PC-3 (cell line): ENCODE measurements around the gene COX5A. TPM values are rescaled to one million over a fixed set of nuclear protein-coding genes. Genes with fewer than 3 reads are reported as not detected.

Source experiments
- ATAC-seq: fragments of 200-7000 bp; cut with Tn5 transposase; 2 replicates; pipeline ENCODE4 v1.9.1; 2020; ENCODE audit warnings: mild to moderate bottlenecking, moderate library complexity
- BruUV-seq: library from RNA; stranded (reverse); fragments of 400-500 nt; replicated peaks from 2 replicates; lab custom pipeline; 2021; lab: Mats Ljungman, UMichigan
- CTCF ChIA-PET: fragments of 300-600 bp; sonication (Branson Sonifier 250); formaldehyde crosslinking; loops from one replicate; lab custom pipeline; 2022; ENCODE audit warnings: antibody characterized with exemption; lab: Charles Lee
- POLR2A ChIA-PET: fragments of 300-600 bp; sonication (Branson Sonifier 250); formaldehyde crosslinking; loops from one replicate; lab custom pipeline; 2022; ENCODE audit warnings: antibody characterized with exemption; ENCODE audit not compliant: unreplicated experiment; lab: Charles Lee
- DNase-seq: peaks from one replicate; pipeline ENCODE4 v3.0.0-alpha.2; 2015
- H2AFZ ChIP-seq: fragments of 300-600 bp; sonication (generic); 2 replicates; pipeline ENCODE4 v1.6.0; 2016; ENCODE audit warnings: antibody characterized with exemption, low read length
- H3F3A ChIP-seq: fragments of 300-600 bp; sonication (generic); one replicate; pipeline ENCODE4 v1.6.0; 2017; ENCODE audit warnings: antibody characterized with exemption, low read length, control low read depth, mild to moderate bottlenecking; ENCODE audit not compliant: unreplicated experiment
- H3K27ac ChIP-seq: fragments of 300-600 bp; sonication (generic); 2 replicates; pipeline ENCODE4 v1.5.1; 2016; ENCODE audit warnings: mild to moderate bottlenecking, low read length
- H3K27me3 ChIP-seq: fragments of 300-600 bp; sonication (generic); 2 replicates; pipeline ENCODE4 v1.6.1; 2016; ENCODE audit warnings: low read length, mixed read lengths
- H3K36me3 ChIP-seq: fragments of 300-600 bp; sonication (generic); 2 replicates; pipeline ENCODE4 v1.6.1; 2016; ENCODE audit warnings: low read depth, mixed run types, low read length, mixed read lengths
- H3K4me1 ChIP-seq: fragments of 300-600 bp; sonication (generic); 2 replicates; pipeline ENCODE4 v1.5.1; 2016; ENCODE audit warnings: low read length; ENCODE audit not compliant: insufficient read depth
- H3K4me2 ChIP-seq: fragments of 300-600 bp; sonication (generic); 2 replicates; pipeline ENCODE4 v1.6.0; 2016; ENCODE audit warnings: low read length
- H3K4me3 ChIP-seq: fragments of 300-600 bp; sonication (generic); 2 replicates; pipeline ENCODE4 v1.5.1; 2016; ENCODE audit warnings: mild to moderate bottlenecking, low read length, mixed read lengths
- H3K79me2 ChIP-seq: fragments of 300-600 bp; sonication (generic); 2 replicates; pipeline ENCODE4 v1.6.1; 2017; ENCODE audit warnings: low read length, mixed read lengths
- H3K9ac ChIP-seq: fragments of 300-600 bp; sonication (generic); 2 replicates; pipeline ENCODE4 v1.6.0; 2016; ENCODE audit warnings: mild to moderate bottlenecking, low read length
- H3K9me2 ChIP-seq: fragments of 300-600 bp; sonication (generic); replicated peaks from 2 replicates; pipeline ENCODE4 v1.6.1; 2016; ENCODE audit warnings: mixed run types, low read length, mixed read lengths
- H3K9me3 ChIP-seq: fragments of 300-600 bp; sonication (generic); 2 replicates; pipeline ENCODE4 v1.6.1; 2016; ENCODE audit warnings: low read length, mixed read lengths
- H4K20me1 ChIP-seq: fragments of 300-600 bp; sonication (generic); 2 replicates; pipeline ENCODE4 v1.6.1; 2016; ENCODE audit warnings: low read length, mixed read lengths
- EZH2 ChIP-seq: fragments of 300-600 bp; sonication (generic); IDR thresholded peaks from one replicate; pipeline ENCODE4 v1.6.1; 2017; ENCODE audit warnings: antibody characterized with exemption, mild to moderate bottlenecking, low read length; ENCODE audit not compliant: unreplicated experiment
- EZH2phosphoT487 ChIP-seq: fragments of 300-600 bp; sonication (generic); IDR thresholded peaks from 2 replicates; pipeline ENCODE4 v1.6.1; 2018; ENCODE audit warnings: mild to moderate bottlenecking, antibody characterized with exemption, low read length, borderline replicate concordance
- intact Hi-C: fragments of 100-400 bp; cut with micrococcal nuclease; formaldehyde crosslinking; loops from 2 replicates; pipeline ENCODE4 v1.9.0; 2023
- total RNA-seq: library from RNA; depleted of rRNA; stranded (reverse); fragments of >200 nt; gene quantifications from 2 replicates; pipeline ENCODE4 v1.2.3, GENCODE V29; 2014
- TF ChIP-seq, protein P1 (sequence below): fragments of 300-600 bp; sonication (generic); conservative IDR thresholded peaks from 2 replicates; pipeline ENCODE4 v1.5.1; 2017; ENCODE audit warnings: antibody characterized with exemption, low read depth, mild to moderate bottlenecking, low read length

Gene COX5A
- total RNA-seq, 1 experiment from 2014 or later, result 145 TPM

- intact Hi-C loops, result loop anchor here (5.0 to 10.0 kb wide), 2 partner anchors 33 to 59 kb away; partner anchors contain the start of genes COX5A and ULK3
- Histone ChIP-seq H3K4me3 (no peak overlapping the region), H2AFZ (no peak overlapping the region), H3K9ac (no peak overlapping the region), H3K9me2 (no peaks in the 10 kb centered on the region), H3K27ac (no peak overlapping the region), H3K36me3 (peaks cover 17% of the 10 kb centered on the region; the same call in 1 of the 2 replicates), H3F3A (peaks cover 4% of the 10 kb centered on the region), H3K27me3 (no peaks in the 10 kb centered on the region), H3K4me1 (peaks cover 23% of the 10 kb centered on the region), H4K20me1 (no peaks in the 10 kb centered on the region), H3K79me2 (peaks cover 21% of the 10 kb centered on the region), H3K9me3 (no peaks in the 10 kb centered on the region), H3K4me2 (no peak overlapping the region)
- TF ChIP-seq EZH2, result no peak
- no peak for TF ChIP-seq EZH2phosphoT487
- TF ChIP-seq, protein P1, sequence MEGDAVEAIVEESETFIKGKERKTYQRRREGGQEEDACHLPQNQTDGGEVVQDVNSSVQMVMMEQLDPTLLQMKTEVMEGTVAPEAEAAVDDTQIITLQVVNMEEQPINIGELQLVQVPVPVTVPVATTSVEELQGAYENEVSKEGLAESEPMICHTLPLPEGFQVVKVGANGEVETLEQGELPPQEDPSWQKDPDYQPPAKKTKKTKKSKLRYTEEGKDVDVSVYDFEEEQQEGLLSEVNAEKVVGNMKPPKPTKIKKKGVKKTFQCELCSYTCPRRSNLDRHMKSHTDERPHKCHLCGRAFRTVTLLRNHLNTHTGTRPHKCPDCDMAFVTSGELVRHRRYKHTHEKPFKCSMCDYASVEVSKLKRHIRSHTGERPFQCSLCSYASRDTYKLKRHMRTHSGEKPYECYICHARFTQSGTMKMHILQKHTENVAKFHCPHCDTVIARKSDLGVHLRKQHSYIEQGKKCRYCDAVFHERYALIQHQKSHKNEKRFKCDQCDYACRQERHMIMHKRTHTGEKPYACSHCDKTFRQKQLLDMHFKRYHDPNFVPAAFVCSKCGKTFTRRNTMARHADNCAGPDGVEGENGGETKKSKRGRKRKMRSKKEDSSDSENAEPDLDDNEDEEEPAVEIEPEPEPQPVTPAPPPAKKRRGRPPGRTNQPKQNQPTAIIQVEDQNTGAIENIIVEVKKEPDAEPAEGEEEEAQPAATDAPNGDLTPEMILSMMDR, result no peak
- POLR2A ChIA-PET, result no interaction called here
- no peak for ATAC-seq
- no TSS peak for BruUV-seq
- CTCF ChIA-PET, result no interaction called here
- no peak for DNase-seq
These were observed 33.6 kb downstream of the COX5A start for GRCh38 chr15:74904190-74904805.

- ATAC-seq (no peak), DNase-seq (no peak)
- Histone ChIP-seq H3K4me3 (no peak overlapping the region), H3K27me3 (no peaks in the 10 kb centered on the region), H3K9me2 (no peaks in the 10 kb centered on the region), H3F3A (peaks cover 4% of the 10 kb centered on the region), H3K27ac (no peak overlapping the region), H4K20me1 (no peaks in the 10 kb centered on the region), H2AFZ (no peak overlapping the region), H3K9ac (no peak overlapping the region), H3K4me2 (no peak overlapping the region), H3K4me1 (peaks cover 23% of the 10 kb centered on the region), H3K36me3 (peaks cover 17% of the 10 kb centered on the region; the same call in 1 of the 2 replicates), H3K9me3 (no peaks in the 10 kb centered on the region), H3K79me2 (peaks cover 21% of the 10 kb centered on the region)
- ChIA-PET CTCF (no interaction called here), POLR2A (no interaction called here)
- no TSS peak for BruUV-seq
- intact Hi-C loops, result loop anchor here (5.0 to 10.0 kb wide), 2 partner anchors 34 to 59 kb away; partner anchors contain the start of genes COX5A and ULK3
- TF ChIP-seq EZH2, result no peak
- TF ChIP-seq, protein P1, result no peak
- TF ChIP-seq EZH2phosphoT487, result no peak
These were observed 34.2 kb downstream of the COX5A start for GRCh38 chr15:74903676-74904075.
